HepG2 (cell line): ENCODE measurements around the gene MYO6. TPM values are rescaled to one million over a fixed set of nuclear protein-coding genes. Genes with fewer than 3 reads are reported as not detected.

Experiments used
- ATAC-seq: fragments of 200-7000 bp; cut with Tn5 transposase; 3 replicates; pipeline ENCODE4 v1.9.1; 2020; ENCODE audit warnings: mild to moderate bottlenecking, moderate library complexity
- BruUV-seq: library from RNA; stranded (reverse); fragments of 400-500 nt; replicated peaks from 2 replicates; lab custom pipeline; 2021; lab: Mats Ljungman, UMichigan
- CTCF ChIA-PET: fragments of 300-600 bp; formaldehyde crosslinking; extraction: SDS; loops from one replicate; lab custom pipeline; 2021; ENCODE audit warnings: low total read pairs, inconsistent platforms, low intra/inter-chr PET ratio; lab: Yijun Ruan, JAX
- POLR2A ChIA-PET: fragments of 350-600 bp; sonication (Branson Sonifier 250); formaldehyde crosslinking; loops from one replicate; lab custom pipeline; 2020; ENCODE audit warnings: antibody characterized with exemption, inconsistent platforms; lab: Yijun Ruan, JAX
- DNase-seq: peaks from one replicate; pipeline ENCODE4 v3.0.0-alpha.2; 2015; ENCODE audit warnings: low spot score
- FAIRE-seq: peaks from 3 replicates; lab custom pipeline; 2011; peaks lifted over from hg19 to GRCh38; lab: Jason Lieb, UNC
- H2AFZ ChIP-seq: one replicate; pipeline ENCODE4 v1.6.1; 2011; ENCODE audit warnings: low read length, inconsistent platforms
- H3K27ac ChIP-seq: fragments of 300-600 bp; 3 replicates; pipeline ENCODE4 v1.8.0; 2011; ENCODE audit warnings: mixed run types, mild to moderate bottlenecking, mixed read lengths, low read length, inconsistent platforms; ENCODE audit not compliant: insufficient read depth; ENCODE audit errors: extremely low read length
- H3K27me3 ChIP-seq, 2 experiments: fragments of 200-600 bp in 1 of 2; 2 replicates in 1 of 2; 3 replicates in 1 of 2; pipeline versions ENCODE4 v1.6.0 to v1.8.0; 2011; ENCODE audit warnings: low read length in 2 of 2, mild to moderate bottlenecking in 2 of 2, moderate library complexity in 2 of 2, inconsistent platforms in 1 of 2; ENCODE audit not compliant: insufficient read depth in 2 of 2, control insufficient read depth in 1 of 2
- H3K36me3 ChIP-seq, 2 experiments: fragments of 200-600 bp in 1 of 2; replicated peaks in 1 of 2; 2 replicates in 1 of 2; 3 replicates in 1 of 2; pipeline versions ENCODE4 v1.5.1 to v1.8.0; 2011; ENCODE audit warnings: low read length in 2 of 2, inconsistent platforms in 1 of 2; ENCODE audit not compliant: insufficient read depth in 2 of 2, control insufficient read depth in 1 of 2
- H3K4me1 ChIP-seq: 2 replicates; pipeline ENCODE4 v1.5.1; 2012; ENCODE audit warnings: low read length, inconsistent platforms; ENCODE audit not compliant: insufficient read depth
- H3K4me2 ChIP-seq: 2 replicates; pipeline ENCODE4 v1.6.0; 2011; ENCODE audit warnings: low read depth, low read length, inconsistent platforms
- H3K4me3 ChIP-seq, 3 experiments: fragments of 200-600 bp in 1 of 3; sonication (generic), shearing (Covaris generic) in 1 of 3; replicated peaks in 1 of 3; 2 replicates each; pipeline ENCODE4 v1.5.1; 2011 to 2016; ENCODE audit warnings: low read length in 3 of 3, inconsistent platforms in 2 of 3, low read depth in 2 of 3, mild to moderate bottlenecking in 2 of 3, control low read depth in 1 of 3, mixed read lengths in 1 of 3; ENCODE audit not compliant: insufficient read depth in 1 of 3
- H3K79me2 ChIP-seq: one replicate; pipeline ENCODE4 v1.6.1; 2011; ENCODE audit warnings: low read length, inconsistent platforms; ENCODE audit not compliant: insufficient read depth
- H3K9ac ChIP-seq: 2 replicates; pipeline ENCODE4 v1.6.0; 2011; ENCODE audit warnings: mild to moderate bottlenecking, low read depth, low read length, inconsistent platforms; ENCODE audit not compliant: insufficient read depth
- H3K9me3 ChIP-seq: 2 replicates; pipeline ENCODE4 v1.5.1; 2012; ENCODE audit warnings: mild to moderate bottlenecking, low read length
- H4K20me1 ChIP-seq: 2 replicates; pipeline ENCODE4 v1.6.0; 2011; ENCODE audit warnings: inconsistent platforms, mild to moderate bottlenecking, low read length, moderate library complexity; ENCODE audit not compliant: insufficient read depth
- ADNP ChIP-seq: sonication (generic); formaldehyde crosslinking; IDR thresholded peaks from 2 replicates; pipeline ENCODE4 v1.4.0; 2020; ENCODE audit warnings: missing genetic modification reagents
- BCL6 ChIP-seq: IDR thresholded peaks from 2 replicates; pipeline ENCODE4 v1.6.1; 2016; ENCODE audit warnings: missing genetic modification reagents, missing compliant biosample characterization
- FOXK1 ChIP-seq: sonication (generic); formaldehyde crosslinking; IDR thresholded peaks from 2 replicates; pipeline ENCODE4 v1.4.0; 2020; ENCODE audit warnings: low read depth, missing genetic modification reagents, borderline replicate concordance
- MLLT10 ChIP-seq: sonication (generic); formaldehyde crosslinking; IDR thresholded peaks from 2 replicates; pipeline ENCODE4 v1.4.0; 2020; ENCODE audit warnings: missing genetic modification reagents
- NR3C1 ChIP-seq: sonication (generic); formaldehyde crosslinking; IDR thresholded peaks from 2 replicates; pipeline ENCODE4 v1.4.0; 2020; ENCODE audit warnings: missing genetic modification reagents
- PRPF4 ChIP-seq: fragments of 200-400 bp; formaldehyde crosslinking; IDR thresholded peaks from 2 replicates; pipeline ENCODE4 v1.6.1; 2016; ENCODE audit warnings: low read length, low read depth; ENCODE audit not compliant: poor library complexity, severe bottlenecking
- ZBTB1 ChIP-seq: sonication (generic); formaldehyde crosslinking; IDR thresholded peaks from 2 replicates; pipeline ENCODE4 v1.4.0; 2020; ENCODE audit warnings: missing genetic modification reagents, borderline replicate concordance
- ZBTB20 ChIP-seq: sonication (generic); formaldehyde crosslinking; IDR thresholded peaks from 2 replicates; pipeline ENCODE4 v1.8.1; 2023; ENCODE audit warnings: missing genetic modification reagents, low read depth, mild to moderate bottlenecking, borderline replicate concordance
- ZNF10 ChIP-seq: sonication (generic); formaldehyde crosslinking; IDR thresholded peaks from 2 replicates; pipeline ENCODE4 v1.4.0; 2020; ENCODE audit warnings: mild to moderate bottlenecking, low read depth, missing genetic modification reagents, borderline replicate concordance
- ZNF282 ChIP-seq: fragments of 450-650 bp; IDR thresholded peaks from 2 replicates; pipeline ENCODE4 v1.6.1; 2018; ENCODE audit not compliant: partially characterized antibody
- ZNF644 ChIP-seq: IDR thresholded peaks from 2 replicates; pipeline ENCODE4 v1.6.1; 2016; ENCODE audit warnings: low read depth
- WGBS: methylation state at CpG from one replicate; pipeline ENCODE4 v1.1.6; 2017; ENCODE audit warnings: low lambda C conversion rate; 5-methylcytosine and 5-hydroxymethylcytosine counted together
- in situ Hi-C: cut with HindIII; loops from 2 replicates; pipeline ENCODE4 v1.10.0; 2017; ENCODE audit warnings: low pct_unique_long_range_greater_than_20kb; ENCODE audit not compliant: extremely low pct_ligation_motif_present
- intact Hi-C: fragments of 100-400 bp; cut with micrococcal nuclease; formaldehyde crosslinking; loops from one replicate; pipeline ENCODE4 v1.10.0; 2022; ENCODE audit not compliant: unreplicated experiment
- polyA plus RNA-seq, 8 experiments: library from polyadenylated mRNA; depleted of rRNA in 3 of 8; stranded (reverse) in 7 of 8; unstranded in 1 of 8; fragments of >200 nt; fragmentation: Illumina TruSeq in 4 of 8; extraction: Trizol in 4 of 8; gene quantifications; 2 replicates each; pipeline versions ENCODE4 v1.2.1 to v1.2.3, GENCODE V29; 2011 to 2016; ENCODE audit warnings: low read depth in 4 of 8, missing spikeins in 1 of 8, mixed read lengths in 1 of 8; ENCODE audit not compliant: insufficient read depth in 1 of 8
- total RNA-seq, 5 experiments: library from RNA; depleted of rRNA; stranded (reverse); fragments of >200 nt; fragmentation: Illumina TruSeq; extraction: Trizol; gene quantifications; 2 replicates each; pipeline ENCODE4 v1.2.3, GENCODE V29; 2016; ENCODE audit warnings: low read depth in 1 of 5
- TF ChIP-seq, protein P1 (sequence below): sonication (generic); formaldehyde crosslinking; IDR thresholded peaks from 2 replicates; pipeline ENCODE4 v1.8.0; 2022; ENCODE audit warnings: missing genetic modification reagents, mild to moderate bottlenecking, inconsistent platforms, borderline replicate concordance
- TF ChIP-seq, protein P2 (sequence below): sonication (generic); formaldehyde crosslinking; IDR thresholded peaks from 2 replicates; pipeline ENCODE4 v1.5.0; 2020; ENCODE audit warnings: missing genetic modification reagents
- TF ChIP-seq, protein P3 (sequence below): sonication (generic); formaldehyde crosslinking; conservative IDR thresholded peaks from 2 replicates; pipeline ENCODE4 v1.8.0; 2022; ENCODE audit warnings: mild to moderate bottlenecking, moderate library complexity, missing genetic modification reagents
- TF ChIP-seq, protein P4 (sequence below): sonication (generic); formaldehyde crosslinking; IDR thresholded peaks from 2 replicates; pipeline ENCODE4 v1.8.0; 2022; ENCODE audit warnings: mild to moderate bottlenecking, missing genetic modification reagents
- TF ChIP-seq, protein P5 (sequence below): sonication (generic); formaldehyde crosslinking; IDR thresholded peaks from 2 replicates; pipeline ENCODE4 v1.9.0; 2022; ENCODE audit warnings: low read depth, missing genetic modification reagents

MYO6 gene
- total and polyA plus RNA-seq, 2 of the 13 experiments (the other 11 are each of a cell fraction or from before 2014, with no cell fraction given) = 5.4 to 7.5 TPM

DNA sequence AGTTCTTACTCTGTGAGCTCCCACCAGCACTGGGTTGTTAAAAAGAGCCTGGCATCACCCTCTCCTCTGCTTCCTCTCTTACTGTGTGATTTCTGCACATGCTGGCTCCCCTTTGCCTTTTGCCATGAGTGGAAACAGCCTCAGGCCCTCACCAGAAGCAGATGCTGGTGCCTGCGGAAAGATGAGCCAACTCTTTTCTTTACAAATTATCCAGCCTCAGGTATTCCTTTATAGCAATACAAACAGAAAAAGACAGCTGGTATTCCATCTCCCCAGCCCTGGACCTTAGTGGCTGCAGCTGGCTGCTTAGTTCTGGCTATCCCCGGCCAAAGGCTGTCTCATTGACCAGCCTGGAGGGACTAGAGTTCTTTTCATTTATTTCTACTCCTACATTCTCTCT is 194.3 kb downstream of the MYO6 start (continued):
- TF ChIP-seq, protein P1, sequence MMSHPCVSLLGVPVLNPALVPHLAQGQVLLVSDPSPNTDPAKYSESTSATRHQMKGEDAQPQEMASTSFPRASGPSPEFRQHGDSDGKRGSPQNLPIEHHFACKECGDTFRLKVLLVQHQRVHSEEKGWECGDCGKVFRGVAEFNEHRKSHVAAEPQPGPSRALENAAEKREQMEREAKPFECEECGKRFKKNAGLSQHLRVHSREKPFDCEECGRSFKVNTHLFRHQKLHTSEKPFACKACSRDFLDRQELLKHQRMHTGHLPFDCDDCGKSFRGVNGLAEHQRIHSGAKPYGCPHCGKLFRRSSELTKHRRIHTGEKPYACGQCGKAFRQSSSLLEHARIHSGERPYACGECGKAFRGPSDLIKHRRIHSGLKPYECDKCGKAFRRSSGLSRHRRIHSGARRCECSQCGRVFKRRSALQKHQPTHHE = no peak
- no peak for TF ChIP-seq NR3C1 (CRISPR knock-in tag)
- TF ChIP-seq BCL6 (CRISPR knock-in tag) = no peak
- TF ChIP-seq, protein P2, sequence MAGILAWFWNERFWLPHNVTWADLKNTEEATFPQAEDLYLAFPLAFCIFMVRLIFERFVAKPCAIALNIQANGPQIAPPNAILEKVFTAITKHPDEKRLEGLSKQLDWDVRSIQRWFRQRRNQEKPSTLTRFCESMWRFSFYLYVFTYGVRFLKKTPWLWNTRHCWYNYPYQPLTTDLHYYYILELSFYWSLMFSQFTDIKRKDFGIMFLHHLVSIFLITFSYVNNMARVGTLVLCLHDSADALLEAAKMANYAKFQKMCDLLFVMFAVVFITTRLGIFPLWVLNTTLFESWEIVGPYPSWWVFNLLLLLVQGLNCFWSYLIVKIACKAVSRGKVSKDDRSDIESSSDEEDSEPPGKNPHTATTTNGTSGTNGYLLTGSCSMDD = no peak
- TF ChIP-seq MLLT10 (CRISPR knock-in tag) = no peak
- TF ChIP-seq, all 625 proteins: peak for 0

DNA sequence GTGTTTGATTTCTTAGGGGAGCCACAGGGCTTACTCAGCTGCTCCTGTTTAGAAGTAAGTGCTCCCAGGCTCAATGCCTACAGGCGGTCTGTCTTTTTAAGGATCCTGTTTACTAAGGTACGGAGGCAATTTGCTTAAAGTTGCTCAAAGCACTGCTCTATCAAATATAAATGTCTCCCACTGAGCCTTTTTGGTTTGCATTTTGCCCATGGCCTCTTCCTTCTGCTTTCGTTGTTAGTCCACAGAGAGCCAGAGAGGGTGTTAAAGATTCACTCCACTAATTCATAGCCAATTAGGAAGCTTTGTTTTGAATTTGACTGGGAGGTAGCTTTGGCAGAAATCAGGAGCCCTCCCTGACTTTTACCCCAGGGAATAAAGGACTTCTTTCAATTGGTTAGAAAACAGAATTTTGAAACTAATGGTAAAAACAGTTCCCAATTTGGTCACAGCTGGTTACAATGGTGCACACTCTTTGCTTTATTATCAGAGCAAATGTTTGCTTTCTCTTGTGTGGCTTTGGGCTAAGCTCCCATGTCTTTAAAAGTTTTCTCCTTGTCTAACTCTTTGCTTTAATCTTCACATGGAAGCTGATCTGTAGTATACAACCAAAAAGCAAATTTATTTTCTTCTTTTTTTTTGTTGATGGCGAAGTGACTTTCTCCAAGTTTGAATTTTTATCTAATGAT is 197.2 kb downstream of the MYO6 start:
- Histone ChIP-seq H2AFZ (no peak overlapping the region), H3K4me1 (peaks cover 16% of the 10 kb centered on the region), H4K20me1 (no peaks in the 10 kb centered on the region), H3K27ac (no peak overlapping the region), H3K9me3 (no peaks in the 10 kb centered on the region), H3K36me3 (no peaks in the 10 kb centered on the region), H3K27me3 (peaks cover 0 to 1% of the 10 kb centered on the region in 2 experiments; a peak in 1 of 5 replicates), H3K4me2 (peak overlapping the region; percentile 40; the same call in 1 of the 2 replicates), H3K9ac (no peak overlapping the region), H3K79me2 (no peaks in the 10 kb centered on the region), H3K4me3 (no peak overlapping the region)
- in situ Hi-C loops = loop anchor here (25.0 kb wide), 1 partner anchor 916 kb away; no protein-coding TSS in a partner anchor
- CTCF ChIA-PET = no interaction called here
- POLR2A ChIA-PET = no interaction called here
- intact Hi-C loops = no loop called here
- 2% methylated on average over 4 of the region's 4 CpGs for WGBS
- peak; percentile 26 for DNase-seq
- peak; percentile 73 for ATAC-seq
- FAIRE-seq = peak; percentile 26
- BruUV-seq = no TSS peak
- TF ChIP-seq ZBTB20 (CRISPR knock-in tag) = no peak
- TF ChIP-seq, protein P3, sequence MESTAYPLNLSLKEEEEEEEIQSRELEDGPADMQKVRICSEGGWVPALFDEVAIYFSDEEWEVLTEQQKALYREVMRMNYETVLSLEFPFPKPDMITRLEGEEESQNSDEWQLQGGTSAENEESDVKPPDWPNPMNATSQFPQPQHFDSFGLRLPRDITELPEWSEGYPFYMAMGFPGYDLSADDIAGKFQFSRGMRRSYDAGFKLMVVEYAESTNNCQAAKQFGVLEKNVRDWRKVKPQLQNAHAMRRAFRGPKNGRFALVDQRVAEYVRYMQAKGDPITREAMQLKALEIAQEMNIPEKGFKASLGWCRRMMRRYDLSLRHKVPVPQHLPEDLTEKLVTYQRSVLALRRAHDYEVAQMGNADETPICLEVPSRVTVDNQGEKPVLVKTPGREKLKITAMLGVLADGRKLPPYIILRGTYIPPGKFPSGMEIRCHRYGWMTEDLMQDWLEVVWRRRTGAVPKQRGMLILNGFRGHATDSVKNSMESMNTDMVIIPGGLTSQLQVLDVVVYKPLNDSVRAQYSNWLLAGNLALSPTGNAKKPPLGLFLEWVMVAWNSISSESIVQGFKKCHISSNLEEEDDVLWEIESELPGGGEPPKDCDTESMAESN = no peak
- TF ChIP-seq PRPF4 = no peak
- TF ChIP-seq ZNF10 = no peak
- no peak for TF ChIP-seq ADNP (CRISPR knock-in tag)
- TF ChIP-seq FOXK1 (CRISPR knock-in tag) = no peak
- TF ChIP-seq, protein P4, sequence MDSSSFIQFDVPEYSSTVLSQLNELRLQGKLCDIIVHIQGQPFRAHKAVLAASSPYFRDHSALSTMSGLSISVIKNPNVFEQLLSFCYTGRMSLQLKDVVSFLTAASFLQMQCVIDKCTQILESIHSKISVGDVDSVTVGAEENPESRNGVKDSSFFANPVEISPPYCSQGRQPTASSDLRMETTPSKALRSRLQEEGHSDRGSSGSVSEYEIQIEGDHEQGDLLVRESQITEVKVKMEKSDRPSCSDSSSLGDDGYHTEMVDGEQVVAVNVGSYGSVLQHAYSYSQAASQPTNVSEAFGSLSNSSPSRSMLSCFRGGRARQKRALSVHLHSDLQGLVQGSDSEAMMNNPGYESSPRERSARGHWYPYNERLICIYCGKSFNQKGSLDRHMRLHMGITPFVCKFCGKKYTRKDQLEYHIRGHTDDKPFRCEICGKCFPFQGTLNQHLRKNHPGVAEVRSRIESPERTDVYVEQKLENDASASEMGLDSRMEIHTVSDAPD (CRISPR knock-in tag) = no peak
- TF ChIP-seq ZNF282 = no peak
- TF ChIP-seq ZBTB1 (CRISPR knock-in tag) = no peak
- TF ChIP-seq ZNF644 (CRISPR knock-in tag) = no peak
- TF ChIP-seq, protein P5, sequence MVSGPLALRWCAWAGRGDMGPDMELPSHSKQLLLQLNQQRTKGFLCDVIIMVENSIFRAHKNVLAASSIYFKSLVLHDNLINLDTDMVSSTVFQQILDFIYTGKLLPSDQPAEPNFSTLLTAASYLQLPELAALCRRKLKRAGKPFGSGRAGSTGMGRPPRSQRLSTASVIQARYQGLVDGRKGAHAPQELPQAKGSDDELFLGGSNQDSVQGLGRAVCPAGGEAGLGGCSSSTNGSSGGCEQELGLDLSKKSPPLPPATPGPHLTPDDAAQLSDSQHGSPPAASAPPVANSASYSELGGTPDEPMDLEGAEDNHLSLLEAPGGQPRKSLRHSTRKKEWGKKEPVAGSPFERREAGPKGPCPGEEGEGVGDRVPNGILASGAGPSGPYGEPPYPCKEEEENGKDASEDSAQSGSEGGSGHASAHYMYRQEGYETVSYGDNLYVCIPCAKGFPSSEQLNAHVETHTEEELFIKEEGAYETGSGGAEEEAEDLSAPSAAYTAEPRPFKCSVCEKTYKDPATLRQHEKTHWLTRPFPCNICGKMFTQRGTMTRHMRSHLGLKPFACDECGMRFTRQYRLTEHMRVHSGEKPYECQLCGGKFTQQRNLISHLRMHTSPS (CRISPR knock-in tag) = no peak
